DND-41 (cell line): ENCODE measurements around the gene SMIM17.

Experiments used
- ATAC-seq: fragments of 200-7000 bp; cut with Tn5 transposase; 3 replicates; pipeline ENCODE4 v1.9.1; 2021; ENCODE audit warnings: low read depth; ENCODE audit not compliant: insufficient read depth
- DNase-seq: peaks from one replicate; pipeline ENCODE4 v3.0.0-alpha.2; 2020
- H2AFZ ChIP-seq: 2 replicates; pipeline ENCODE4 v1.6.0; 2012; ENCODE audit warnings: low read depth, low read length
- H3K27ac ChIP-seq: 2 replicates; pipeline ENCODE4 v1.5.1; 2012; ENCODE audit warnings: low read length, inconsistent platforms
- H3K27me3 ChIP-seq: fragments of 200-600 bp; sonication (generic); 2 replicates; pipeline ENCODE4 v1.6.0; 2012; ENCODE audit warnings: low read length, mild to moderate bottlenecking, inconsistent platforms; ENCODE audit not compliant: insufficient read depth, poor library complexity
- H3K36me3 ChIP-seq: 2 replicates; pipeline ENCODE4 v1.5.1; 2012; ENCODE audit warnings: low read length, inconsistent platforms; ENCODE audit not compliant: insufficient read depth
- H3K4me1 ChIP-seq: 2 replicates; pipeline ENCODE4 v1.5.1; 2012; ENCODE audit warnings: mild to moderate bottlenecking, low read length; ENCODE audit not compliant: insufficient read depth
- H3K4me2 ChIP-seq: 2 replicates; pipeline ENCODE4 v1.6.0; 2012; ENCODE audit warnings: mild to moderate bottlenecking, moderate library complexity, low read length, inconsistent platforms; ENCODE audit not compliant: insufficient read depth
- H3K4me3 ChIP-seq, 2 experiments: fragments of 200-600 bp in 1 of 2; shearing (Covaris generic) in 1 of 2; 2 replicates each; pipeline ENCODE4 v1.5.1; 2012 to 2016; ENCODE audit warnings: inconsistent platforms in 2 of 2, low read length in 2 of 2, mild to moderate bottlenecking in 2 of 2, low read depth in 1 of 2, moderate library complexity in 1 of 2
- H3K79me2 ChIP-seq: 2 replicates; pipeline ENCODE4 v1.6.0; 2012; ENCODE audit warnings: low read length, inconsistent platforms; ENCODE audit not compliant: insufficient read depth
- H3K9ac ChIP-seq: 2 replicates; pipeline ENCODE4 v1.6.0; 2012; ENCODE audit warnings: low read depth, mild to moderate bottlenecking, inconsistent platforms, low read length, moderate library complexity
- H3K9me3 ChIP-seq: 2 replicates; pipeline ENCODE4 v1.5.1; 2012; ENCODE audit warnings: low read length, moderate library complexity, mild to moderate bottlenecking, inconsistent platforms; ENCODE audit not compliant: insufficient read depth, severe bottlenecking
- H4K20me1 ChIP-seq: 2 replicates; pipeline ENCODE4 v1.6.0; 2012; ENCODE audit warnings: low read length; ENCODE audit not compliant: insufficient read depth
- EZH2 ChIP-seq: IDR thresholded peaks from 3 replicates; pipeline ENCODE4 v1.6.1; 2012; ENCODE audit warnings: borderline replicate concordance, low read depth, mild to moderate bottlenecking, moderate library complexity, low read length, inconsistent platforms; ENCODE audit not compliant: severe bottlenecking
- TF ChIP-seq, protein P1 (sequence below): IDR thresholded peaks from 2 replicates; pipeline ENCODE4 v1.5.1; 2012; ENCODE audit warnings: borderline replicate concordance, low read length, moderate library complexity, mild to moderate bottlenecking; ENCODE audit not compliant: poor library complexity, severe bottlenecking; ENCODE audit errors: extremely low read depth

Gene SMIM17

DNA sequence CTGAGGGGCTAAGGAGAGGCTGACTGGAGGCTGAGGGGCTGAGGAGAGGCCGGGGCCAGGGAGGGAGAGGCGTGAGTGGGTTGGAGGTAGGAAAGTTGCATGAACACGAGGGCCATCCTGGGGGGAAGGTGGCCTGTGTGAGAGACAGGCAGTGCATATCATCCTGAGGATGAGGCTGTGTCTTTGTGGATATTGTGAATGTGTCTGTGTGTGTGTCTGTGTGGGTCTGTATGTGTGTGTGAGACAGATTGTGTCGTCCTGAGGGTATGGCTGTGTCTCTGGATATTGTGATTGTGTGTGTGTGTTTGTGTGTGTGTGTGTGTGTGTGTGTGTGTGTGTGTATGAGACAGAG is 47.4 kb upstream of the SMIM17 start:
- Histone ChIP-seq H3K4me2 (peak overlapping the region; percentile 68), H3K4me1 (peaks cover 24% of the 10 kb centered on the region), H2AFZ (peak overlapping the region; percentile 96), H3K27ac (peak overlapping the region; percentile 40), H4K20me1 (peaks cover 4% of the 10 kb centered on the region; the same call in 1 of the 2 replicates), H3K4me3 (peak overlapping the region; percentile 23 to 73), H3K9ac (peak overlapping the region; percentile 59), H3K79me2 (peaks cover 47% of the 10 kb centered on the region), H3K36me3 (peaks cover 16% of the 10 kb centered on the region), H3K27me3 (no peaks in the 10 kb centered on the region), H3K9me3 (peaks cover 3% of the 10 kb centered on the region)
- DNase-seq: peak; percentile 7
- peak; percentile 54 for ATAC-seq
- TF ChIP-seq, protein P1, sequence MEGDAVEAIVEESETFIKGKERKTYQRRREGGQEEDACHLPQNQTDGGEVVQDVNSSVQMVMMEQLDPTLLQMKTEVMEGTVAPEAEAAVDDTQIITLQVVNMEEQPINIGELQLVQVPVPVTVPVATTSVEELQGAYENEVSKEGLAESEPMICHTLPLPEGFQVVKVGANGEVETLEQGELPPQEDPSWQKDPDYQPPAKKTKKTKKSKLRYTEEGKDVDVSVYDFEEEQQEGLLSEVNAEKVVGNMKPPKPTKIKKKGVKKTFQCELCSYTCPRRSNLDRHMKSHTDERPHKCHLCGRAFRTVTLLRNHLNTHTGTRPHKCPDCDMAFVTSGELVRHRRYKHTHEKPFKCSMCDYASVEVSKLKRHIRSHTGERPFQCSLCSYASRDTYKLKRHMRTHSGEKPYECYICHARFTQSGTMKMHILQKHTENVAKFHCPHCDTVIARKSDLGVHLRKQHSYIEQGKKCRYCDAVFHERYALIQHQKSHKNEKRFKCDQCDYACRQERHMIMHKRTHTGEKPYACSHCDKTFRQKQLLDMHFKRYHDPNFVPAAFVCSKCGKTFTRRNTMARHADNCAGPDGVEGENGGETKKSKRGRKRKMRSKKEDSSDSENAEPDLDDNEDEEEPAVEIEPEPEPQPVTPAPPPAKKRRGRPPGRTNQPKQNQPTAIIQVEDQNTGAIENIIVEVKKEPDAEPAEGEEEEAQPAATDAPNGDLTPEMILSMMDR: no peak
- no peak for TF ChIP-seq EZH2

- Histone ChIP-seq H3K27me3 (no peaks in the 10 kb centered on the region), H3K79me2 (peaks cover 58% of the 10 kb centered on the region), H3K9ac (0 out of 2 replicates have a peak overlapping the region, but pooled peaks have one; percentile 59), H2AFZ (no peak overlapping the region), H3K4me1 (peaks cover 24% of the 10 kb centered on the region), H3K36me3 (peaks cover 27% of the 10 kb centered on the region), H3K9me3 (peaks cover 3% of the 10 kb centered on the region), H4K20me1 (peaks cover 4% of the 10 kb centered on the region; the same call in 1 of the 2 replicates), H3K4me2 (peak overlapping the region; percentile 68), H3K4me3 (peak overlapping the region in 1 of 2 experiments; percentile 73; a peak in 2 of 4 replicates), H3K27ac (no peak overlapping the region)
- no peak for TF ChIP-seq EZH2
- TF ChIP-seq, protein P1: no peak
- ATAC-seq: no peak
- no peak for DNase-seq
Measured at GRCh38 chr19:56596676-56597075, 46.3 kb upstream of the SMIM17 start.

- no peak for ATAC-seq
- H3K4me1 ChIP-seq: peaks cover 24% of the 10 kb centered on the region
- H3K79me2 ChIP-seq: peaks cover 67% of the 10 kb centered on the region
- DNase-seq: no peak
- H4K20me1 ChIP-seq: peaks cover 4% of the 10 kb centered on the region; the same call in 1 of the 2 replicates
- H3K36me3 ChIP-seq: peaks cover 37% of the 10 kb centered on the region
- H3K27ac ChIP-seq: no peak overlapping the region
- H3K27me3 ChIP-seq: no peaks in the 10 kb centered on the region
- H3K9me3 ChIP-seq: peaks cover 3% of the 10 kb centered on the region
- no peak for TF ChIP-seq EZH2
- TF ChIP-seq, protein P1: no peak
- no peak overlapping the region for H3K9ac ChIP-seq
- no peak overlapping the region for H2AFZ ChIP-seq
- H3K4me3 ChIP-seq: no peak overlapping the region
- H3K4me2 ChIP-seq: no peak overlapping the region
Measured at GRCh38 chr19:56597696-56598095, 45.3 kb upstream of the SMIM17 start.
